Fibroblast of skin of left biceps (primary cell): ENCODE measurements around the gene CASP1.
"Not testable (repeated sequence)": the region's sequence is repeated elsewhere in the genome, so short reads cannot be mapped to it uniquely, and the experiment has no call there.

Source experiments
- DNase-seq, 2 experiments: peaks; one replicate each; pipeline ENCODE4 v3.0.0-alpha.2; 2013; ENCODE audit warnings: low read depth in 2 of 2

The CASP1 gene

DNA sequence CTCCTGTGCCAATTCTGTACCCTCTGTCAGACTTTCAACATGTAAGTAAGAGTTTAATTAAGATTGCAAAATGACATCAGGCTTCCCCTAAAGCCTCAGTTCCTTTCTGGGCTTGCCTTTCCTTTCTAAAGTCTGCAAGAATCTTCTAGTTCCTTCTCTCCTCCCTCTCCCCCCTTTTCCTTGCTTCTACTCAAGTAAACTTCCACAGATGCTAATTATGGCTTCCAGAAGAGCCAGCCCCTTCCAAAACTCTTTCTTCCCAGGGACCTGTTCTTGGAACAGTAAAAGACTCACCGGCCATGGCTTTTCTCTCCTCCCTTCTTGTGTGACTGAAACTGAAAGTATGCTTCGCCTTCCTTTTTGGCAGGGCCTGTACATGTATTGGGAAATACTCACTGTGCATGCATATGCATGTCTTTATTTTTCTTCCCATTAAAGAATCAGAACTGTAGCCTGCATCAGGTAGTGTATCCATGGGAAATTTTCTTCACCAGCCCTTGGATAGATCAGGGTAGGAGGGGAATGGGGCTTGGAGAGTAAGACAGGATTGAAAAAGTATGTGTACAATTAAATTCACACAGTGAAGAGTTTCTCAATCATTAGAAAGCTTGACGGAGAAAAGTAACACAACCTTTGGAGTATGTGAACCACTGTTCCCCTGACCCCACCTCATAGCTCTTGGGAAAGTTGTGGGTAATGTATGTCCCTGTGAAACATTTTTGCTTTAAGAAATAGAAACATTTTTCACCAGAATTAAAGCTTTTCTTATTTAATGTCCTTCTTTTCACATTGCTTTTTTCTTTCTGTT lies at the start of gene CASP1:
TSS of gene CASP1 (minus strand) at position 332 of the 808 bp plus-strand sequence. CDS start at position 301, 31 bp downstream.
- peak; percentile 64 for DNase-seq

DNA sequence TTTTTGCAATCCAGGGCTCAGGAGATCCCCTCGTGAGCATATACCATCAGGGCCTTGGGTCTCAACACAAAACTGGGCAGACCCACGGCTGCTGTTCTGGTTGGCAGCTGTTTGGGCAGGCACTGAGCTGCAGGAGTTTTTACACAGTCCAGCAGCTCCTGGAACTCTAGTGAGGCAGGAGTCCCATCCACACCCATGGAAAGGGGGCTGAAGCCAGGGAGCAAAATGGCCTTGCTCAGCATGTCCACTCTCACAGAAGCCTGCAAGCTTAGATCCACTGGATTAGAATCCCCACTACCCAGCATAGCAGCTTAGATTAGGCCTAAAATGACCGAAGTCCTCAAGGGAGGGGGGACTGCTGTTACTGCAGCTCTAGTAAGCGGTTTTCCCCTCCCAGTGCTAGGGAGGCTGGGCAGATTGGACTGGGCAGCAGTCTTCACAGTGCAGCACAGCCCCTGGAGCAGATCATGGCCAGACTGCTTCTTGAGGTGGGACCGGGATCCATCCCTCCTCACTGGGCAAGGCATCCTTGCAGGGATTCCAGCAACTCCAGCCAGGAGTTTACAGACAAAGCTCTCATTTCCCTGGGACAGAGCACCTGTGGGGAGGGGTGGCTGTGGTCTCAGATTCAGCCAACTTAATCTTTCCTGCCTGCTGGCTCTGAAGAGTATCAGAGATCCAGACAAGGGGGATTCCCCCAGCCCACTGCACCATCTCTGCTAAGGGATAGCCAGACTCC lies 46.6 kb upstream of the CASP1 start:
- DNase-seq = no peak

DNA sequence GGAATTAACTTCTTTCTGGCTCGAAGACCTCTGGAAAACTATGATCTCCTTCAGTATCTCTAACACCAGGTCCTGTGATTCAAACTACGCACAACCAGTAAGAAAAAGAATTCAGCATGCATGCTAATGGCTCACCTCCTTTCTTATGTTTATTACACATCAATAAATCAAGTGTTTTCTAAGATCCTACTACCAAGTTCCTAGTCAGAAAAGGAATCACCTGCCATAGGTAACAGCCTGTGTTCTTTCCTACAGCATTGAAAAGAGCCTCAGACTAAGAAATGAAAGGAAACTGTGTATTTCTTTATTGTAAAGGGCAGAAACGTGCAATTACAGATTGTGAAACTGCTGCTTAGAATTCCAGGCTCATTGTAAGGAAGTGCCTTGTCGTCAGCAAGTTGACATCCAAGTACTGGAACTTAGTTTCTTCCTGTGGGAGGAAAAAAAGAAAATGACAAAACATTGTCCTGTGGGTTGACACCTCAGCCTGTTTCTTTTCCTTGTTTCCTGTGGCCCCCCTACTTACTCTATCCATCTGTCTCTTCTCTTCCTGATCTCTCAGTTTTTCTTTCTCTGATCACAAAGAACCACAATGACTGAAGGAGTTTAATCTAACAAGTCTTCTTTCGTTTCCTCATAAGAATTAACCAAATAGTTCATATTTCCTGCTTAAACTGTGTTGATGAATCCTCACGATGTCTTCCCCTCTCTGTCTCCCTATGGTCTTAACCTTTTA lies 45.4 kb upstream of the CASP1 start:
- not testable (repeated sequence) for DNase-seq

GRCh38 chr11:105078283-105078682 lies 43.3 kb upstream of the CASP1 start:
- DNase-seq = no peak

DNA sequence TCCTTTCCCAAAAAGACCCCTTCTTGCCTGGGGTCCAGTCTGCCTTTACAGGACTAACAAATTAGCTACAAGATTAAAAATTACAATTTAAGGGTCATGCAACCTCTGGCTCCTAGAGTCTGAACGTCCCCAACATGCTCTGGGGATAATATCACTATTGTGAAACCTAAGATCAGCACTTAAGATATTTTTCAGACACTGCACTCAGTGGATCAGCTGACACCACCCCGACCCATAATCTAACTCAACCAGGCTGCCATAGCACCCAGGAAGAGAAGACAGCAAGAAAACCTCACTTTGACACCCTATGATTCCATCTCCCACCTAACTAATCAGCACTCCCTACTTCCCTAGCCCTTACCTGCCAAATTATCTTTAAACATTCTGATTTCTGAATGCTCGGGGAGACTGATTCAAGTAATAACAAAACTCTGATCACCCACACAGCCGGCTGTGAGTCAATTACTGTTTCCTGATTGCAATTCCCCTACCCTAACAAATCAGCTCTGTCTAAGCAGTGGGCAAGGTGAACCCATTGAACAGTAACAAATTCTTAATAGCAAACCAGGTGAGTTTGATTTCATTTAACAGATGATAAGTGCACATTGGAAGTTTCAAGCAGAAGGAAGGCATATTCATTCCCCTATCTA lies 42.3 kb upstream of the CASP1 start:
- not testable (repeated sequence) for DNase-seq

- DNase-seq = no peak
Measured at GRCh38 chr11:105074166-105074530, 39.2 kb upstream of the CASP1 start.

DNA sequence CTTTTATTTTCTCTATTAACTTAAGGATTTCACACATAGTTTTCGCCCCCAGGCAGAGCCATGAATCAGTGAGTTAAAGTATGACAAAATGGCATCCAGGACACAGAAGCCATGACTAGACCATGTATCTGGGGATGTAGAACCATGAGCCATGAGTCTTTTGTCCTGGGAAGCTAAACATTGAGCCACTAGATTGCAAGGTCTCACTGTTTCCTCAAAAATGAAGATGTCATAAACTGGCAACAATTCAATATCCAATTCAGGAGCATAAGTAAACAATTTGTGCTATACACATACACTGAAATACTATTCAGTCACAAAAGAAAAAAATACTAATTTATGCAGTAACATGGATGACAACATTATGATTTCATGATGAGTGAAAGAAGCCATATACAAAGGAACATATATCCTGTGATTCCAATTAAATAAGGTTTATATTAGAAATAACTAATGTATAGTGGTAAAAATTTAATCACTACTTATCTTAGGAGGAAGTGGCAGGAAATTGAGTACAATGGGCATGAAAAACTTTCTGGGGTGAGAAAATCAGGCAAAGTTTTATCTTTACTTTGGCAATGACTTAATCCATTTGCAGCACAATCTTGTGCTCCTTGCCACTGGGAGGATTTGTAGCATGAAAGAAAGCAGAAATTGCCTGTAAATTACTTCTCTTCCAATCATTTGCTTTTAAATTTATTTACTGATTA lies 38.7 kb upstream of the CASP1 start:
- no peak for DNase-seq

GRCh38 chr11:105072080-105072479 lies 37.1 kb upstream of the CASP1 start:
- DNase-seq = not testable (repeated sequence)

DNA sequence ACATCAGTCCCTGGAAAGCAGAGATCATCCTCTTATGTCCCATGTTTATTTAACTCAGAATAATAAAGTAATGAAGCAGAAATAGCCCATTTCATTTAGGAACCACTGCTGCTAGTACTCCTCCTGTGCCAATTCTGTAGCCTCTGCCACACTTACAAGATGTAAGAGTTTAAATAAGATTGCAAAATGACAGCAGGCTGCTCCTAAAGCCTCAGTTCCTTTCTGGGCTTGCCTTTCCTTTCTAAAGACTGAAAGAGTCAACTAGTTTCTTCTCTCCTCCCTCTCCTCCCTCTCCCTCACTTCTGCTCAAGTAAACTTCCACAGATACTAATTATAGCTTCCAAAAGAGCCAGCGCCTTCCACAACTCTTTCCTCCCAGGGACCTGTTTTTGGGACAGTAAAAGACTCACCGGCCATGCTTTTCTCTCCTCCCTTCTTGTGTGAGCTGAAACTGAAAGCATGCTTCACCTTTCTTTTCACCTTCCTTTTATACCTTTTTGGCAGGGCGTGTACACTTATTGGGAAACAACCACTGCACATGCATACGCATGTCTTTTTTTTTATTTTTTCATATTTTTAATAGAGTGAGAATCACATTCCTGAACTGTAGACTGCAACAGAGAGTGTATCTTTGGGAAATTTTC lies 36.3 kb upstream of the CASP1 start:
- no peak for DNase-seq

DNA sequence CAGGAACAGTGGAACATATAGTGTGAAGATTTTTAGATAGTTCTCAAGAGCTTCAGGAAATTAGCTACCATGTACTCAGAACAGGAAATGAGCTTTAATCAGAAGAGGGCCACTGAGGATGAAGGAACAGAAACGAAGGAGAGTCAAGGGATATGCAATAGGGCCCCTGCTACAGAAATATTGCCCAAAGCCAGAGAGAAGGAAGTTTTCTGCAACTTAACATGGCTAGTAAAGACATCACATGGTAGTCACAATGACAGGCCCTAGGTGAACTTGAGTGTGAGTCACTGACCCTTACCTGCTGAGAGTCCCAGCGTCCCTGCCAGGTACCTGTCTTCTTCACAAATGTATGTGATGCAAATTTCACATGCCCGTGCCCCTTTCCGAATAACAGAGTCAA lies 35.4 kb upstream of the CASP1 start:
- no peak for DNase-seq

DNA sequence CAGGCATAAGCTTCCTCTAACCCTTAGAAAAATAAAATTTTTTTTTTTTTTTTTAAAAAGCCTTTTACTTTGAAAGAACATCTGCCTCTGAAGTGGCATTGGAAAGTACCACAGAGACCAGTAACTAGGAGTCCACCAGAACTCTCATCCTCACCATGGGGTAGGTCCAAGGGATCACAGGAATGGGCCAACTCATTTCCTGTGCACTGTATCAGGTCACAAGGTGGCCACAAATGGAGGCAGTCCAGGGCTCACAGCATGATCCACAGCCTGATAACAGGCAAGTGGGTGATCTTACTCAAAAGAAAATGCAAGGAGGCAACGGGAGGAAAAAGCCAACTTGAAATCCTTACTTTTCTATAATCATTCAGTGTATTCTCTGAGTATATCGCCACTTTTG lies 34.8 kb upstream of the CASP1 start:
- DNase-seq = not testable (repeated sequence)

DNA sequence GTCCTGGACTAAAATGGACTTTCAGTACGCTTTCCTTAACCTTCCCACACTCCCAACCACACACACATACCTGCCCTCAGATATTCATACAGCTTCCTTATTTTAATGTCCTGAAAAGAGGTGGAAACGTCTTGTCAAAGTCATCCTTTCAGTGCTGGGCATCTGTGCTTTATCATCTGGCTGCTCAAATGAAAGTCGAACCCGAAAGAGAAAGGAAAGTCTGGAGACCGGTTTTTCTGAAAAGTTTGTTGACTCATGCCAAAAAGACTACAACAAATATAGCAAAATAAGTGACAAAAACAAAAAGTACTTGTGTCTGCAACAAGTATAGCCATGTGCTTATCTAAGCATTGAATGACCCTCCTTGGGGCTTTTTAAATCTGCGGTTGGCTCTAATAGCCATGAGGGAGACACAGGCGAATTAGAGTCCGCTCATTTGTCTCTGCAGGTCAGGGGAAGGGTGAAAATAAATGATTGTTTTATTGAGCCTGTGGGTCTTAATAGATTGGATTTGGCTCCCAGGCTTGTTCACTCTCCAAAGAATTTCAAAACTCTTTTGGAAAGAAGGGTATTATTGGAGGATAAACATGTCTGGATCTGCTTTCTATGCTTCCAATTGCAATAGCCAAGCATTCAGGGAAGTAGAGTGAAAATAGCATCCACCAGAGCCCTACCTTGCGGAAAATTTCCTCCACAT lies 28.4 kb upstream of the CASP1 start:
- not testable (repeated sequence) for DNase-seq

DNA sequence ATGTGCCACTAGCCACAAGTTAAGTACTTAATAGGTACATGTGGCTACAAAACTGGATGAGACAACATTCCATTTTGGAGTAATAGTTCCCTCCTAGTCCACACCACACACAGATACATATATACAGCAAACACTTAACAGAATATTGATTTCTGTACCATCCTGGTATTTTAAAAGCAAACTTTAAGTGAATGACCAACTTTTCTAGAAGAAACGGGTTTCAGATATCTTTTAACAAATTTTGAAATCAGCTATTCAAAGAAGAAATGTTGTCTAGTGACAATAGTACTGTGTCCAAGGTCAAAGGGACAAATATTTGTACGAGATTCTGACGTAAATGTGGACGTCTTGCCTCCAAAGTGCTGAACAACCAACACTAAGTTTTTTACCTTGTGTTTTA lies 22.5 kb upstream of the CASP1 start:
- DNase-seq = no peak

- no peak for DNase-seq
Measured at GRCh38 chr11:105056446-105056845, 21.5 kb upstream of the CASP1 start.

DNA sequence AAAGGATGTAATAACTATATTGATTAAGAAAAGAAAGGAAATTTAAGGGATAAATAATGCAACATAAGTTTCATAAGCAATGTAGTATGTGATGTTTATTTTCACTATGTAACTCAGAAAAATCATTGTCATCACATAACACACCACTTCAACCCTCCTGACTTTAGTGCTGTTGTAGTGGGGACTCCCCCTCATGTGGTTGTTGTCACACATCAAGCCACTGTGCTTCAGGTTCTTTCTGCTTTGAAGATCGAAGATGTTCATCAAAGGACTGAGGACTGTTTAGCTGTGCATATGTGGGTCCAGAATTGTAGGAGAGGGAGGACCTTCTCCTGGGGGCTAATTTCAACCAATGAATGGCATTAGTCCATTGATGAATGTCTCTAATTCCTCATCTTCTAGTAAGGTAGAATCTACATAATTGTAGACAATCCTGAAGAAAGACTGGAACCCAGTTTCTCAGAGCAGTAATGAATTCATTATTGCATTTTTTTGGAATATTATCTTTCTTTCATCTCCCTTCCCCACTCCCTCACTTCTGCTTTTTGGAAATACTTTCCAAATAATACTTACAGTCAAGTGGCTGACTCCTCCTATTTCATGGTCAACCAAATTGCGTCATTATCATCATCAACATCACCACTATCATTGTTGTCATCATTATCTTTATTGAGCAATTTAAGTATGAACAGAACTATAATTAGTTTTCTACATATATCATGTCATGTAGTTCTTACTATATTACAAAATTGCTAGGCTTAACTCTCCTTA lies 20.0 kb upstream of the CASP1 start:
- DNase-seq = no peak

DNA sequence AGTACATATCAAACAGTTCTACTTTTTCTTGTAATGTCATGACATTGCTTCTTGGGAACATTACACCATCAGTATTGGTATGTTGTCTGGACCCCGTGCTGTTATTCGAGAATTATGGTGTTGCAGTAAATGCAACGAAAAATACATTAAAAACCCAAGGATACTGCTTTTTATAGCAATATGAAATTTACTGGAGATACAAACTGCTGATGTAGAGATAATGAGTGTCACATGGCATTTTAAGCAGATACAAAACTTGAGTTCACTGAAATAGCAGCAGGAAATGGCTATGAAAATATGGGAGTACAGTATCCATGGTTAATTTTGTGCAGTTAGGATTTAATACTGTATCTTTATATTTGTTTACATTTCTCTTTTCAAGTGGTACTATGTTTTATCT lies 17.5 kb upstream of the CASP1 start:
- no peak for DNase-seq

DNA sequence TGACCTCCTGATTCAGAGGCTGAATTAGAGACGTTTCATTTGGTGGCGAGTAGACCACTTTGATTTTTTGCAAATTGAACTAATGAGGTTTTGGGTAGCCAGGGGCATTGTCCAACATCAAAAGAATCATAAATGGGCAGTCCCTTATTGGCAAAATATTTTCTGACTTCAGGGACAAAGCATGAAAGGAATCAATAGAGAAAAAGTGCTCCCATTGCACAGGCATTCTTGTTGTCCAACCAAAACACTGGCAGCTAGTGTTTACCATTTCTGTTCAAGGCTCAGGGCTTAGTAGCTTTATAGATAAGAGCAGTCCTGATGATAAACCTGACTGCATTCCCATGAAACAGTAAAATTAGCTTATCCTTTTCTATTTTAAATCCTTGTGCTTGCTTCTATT lies 16.6 kb upstream of the CASP1 start:
- DNase-seq = no peak

GRCh38 chr11:105049481-105049880 lies 14.5 kb upstream of the CASP1 start:
- DNase-seq = no peak

GRCh38 chr11:105046898-105047579 lies 12.1 kb upstream of the CASP1 start:
- peak; percentile 94 to 95 for DNase-seq
